Activated T-cell treated with anti-CD3 and anti-CD28 coated beads, Interleukin-2, amount 50 U/mL, for 48 hours (primary cell): ENCODE measurements around the gene MGP.

Experiments used
- DNase-seq, 2 experiments: peaks; one replicate each; pipeline ENCODE4 v3.0.0-alpha.2; 2020

The MGP gene

GRCh38 chr12:14885718-14886221, at the start of gene MGP:
Gene MGP, minus strand, starts transcription at chr12:14885854. Its CDS starts 63 bp downstream, at chr12:14885791.
- no peak for DNase-seq

DNA sequence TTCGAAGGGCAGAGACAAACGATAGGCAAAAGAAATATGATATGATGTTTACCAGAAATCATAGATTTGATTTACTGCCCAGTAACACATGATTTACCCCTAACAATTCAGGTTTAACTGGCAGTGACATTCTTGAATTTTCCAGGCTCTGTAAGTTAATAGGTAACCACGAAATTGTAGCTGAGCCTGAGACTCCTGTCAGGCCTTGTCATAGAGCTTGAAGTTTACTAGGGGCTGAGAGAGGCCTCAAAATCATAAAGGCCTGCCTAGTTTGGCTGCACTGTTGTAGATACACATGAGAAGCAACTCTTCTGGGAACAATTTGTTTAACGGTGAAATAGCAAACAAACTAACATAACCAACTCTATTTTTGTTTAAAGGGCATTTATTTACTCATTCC, 49.4 kb upstream of the MGP start:
- no peak for DNase-seq

DNA sequence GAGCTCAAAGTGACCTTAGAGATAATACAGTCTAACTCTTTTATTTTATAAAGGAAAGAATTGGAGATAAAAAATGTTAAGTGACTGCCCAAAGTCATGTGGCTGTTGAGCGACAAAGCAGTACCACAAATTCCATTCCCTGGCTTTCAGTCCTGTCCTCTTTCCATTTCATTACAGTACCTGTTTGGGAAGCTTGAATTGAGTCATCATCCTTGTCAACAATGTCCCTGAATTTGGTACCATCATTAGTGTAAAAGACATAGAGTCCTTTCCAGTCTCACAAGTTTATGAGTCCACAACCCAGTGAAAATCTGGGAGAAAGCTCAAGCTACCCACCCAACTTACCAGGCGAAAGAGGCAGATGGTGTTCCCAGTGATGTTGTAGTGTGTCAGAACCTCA, 48.9 kb upstream of the MGP start:
- no peak for DNase-seq

DNA sequence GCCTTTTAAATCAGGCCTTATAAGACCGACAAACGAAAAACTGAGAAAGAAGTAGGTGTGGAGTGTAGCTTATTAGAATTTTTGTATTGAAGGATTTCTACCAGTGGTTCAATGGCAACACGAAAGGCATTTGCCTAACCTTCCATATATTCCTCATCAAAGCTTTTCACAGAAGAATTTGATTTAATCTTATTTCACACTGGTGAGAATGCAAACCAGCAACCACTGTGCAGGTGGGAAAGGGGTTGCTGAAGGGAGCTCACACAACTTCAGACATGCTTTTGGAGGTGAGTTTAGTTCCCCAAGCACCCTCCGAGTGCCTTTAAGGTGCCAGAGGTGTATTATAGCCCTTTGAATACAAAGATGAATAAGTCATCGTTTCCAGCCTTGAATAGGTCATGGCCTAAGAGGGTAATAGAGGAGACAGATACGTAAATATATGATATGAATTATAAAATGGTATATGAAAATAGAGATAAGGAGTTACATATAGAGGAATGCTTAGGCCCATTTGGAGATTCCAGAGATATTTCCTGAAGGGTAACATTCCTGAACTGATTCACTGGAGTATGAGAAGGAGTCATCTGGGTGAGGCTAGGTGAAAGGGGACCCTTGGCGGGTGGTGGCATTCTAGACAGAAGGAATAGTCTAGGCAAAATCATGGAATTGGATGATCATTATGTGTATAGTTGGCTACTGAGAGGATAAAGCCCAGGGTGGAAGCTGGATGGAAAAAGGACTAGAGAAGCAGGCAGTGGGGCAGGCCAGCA, 46.3 kb upstream of the MGP start:
- no peak for DNase-seq

- DNase-seq: no peak
Observed at GRCh38 chr12:14931359-14931758, 45.7 kb upstream of the MGP start.

DNA sequence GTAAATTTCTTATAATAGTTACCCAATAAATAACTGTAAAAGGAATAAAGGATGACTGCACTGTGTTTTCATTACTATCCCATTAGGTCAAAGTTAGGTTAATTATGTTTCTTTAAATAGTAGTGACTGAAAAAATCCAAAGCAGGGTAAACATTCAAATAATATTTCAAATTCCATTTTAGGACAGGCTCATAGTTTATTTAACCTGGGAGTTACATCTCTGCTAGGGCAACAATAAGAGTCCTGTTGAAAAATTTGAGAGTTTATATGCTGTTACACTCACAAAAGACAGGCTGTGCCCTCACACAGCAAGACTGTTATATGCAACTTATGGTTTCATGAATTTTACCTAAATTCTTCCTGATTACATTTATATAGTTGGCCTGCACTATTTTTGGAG, 44.6 kb upstream of the MGP start:
- no peak for DNase-seq

GRCh38 chr12:14928931-14929330, 43.3 kb upstream of the MGP start:
- no peak for DNase-seq

DNA sequence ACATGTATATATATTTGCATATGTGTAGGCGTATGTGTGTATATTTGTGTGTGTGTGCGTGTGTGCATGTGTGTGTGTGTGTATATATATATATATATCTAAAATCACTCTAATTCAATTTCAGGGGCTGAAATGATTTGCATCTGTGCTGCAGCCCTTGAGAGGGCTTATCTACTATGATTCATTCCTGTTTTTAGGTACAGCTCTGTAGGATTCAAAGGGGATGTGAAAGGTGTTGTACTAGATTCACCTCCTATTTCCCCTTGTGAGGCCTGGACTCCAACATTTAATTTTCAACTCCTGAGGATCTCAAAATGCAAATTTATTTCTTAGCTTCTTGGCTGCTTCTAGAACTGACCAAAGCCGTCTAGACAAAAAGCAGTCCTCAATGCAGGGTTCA, 41.6 kb upstream of the MGP start:
- DNase-seq: no peak

DNA sequence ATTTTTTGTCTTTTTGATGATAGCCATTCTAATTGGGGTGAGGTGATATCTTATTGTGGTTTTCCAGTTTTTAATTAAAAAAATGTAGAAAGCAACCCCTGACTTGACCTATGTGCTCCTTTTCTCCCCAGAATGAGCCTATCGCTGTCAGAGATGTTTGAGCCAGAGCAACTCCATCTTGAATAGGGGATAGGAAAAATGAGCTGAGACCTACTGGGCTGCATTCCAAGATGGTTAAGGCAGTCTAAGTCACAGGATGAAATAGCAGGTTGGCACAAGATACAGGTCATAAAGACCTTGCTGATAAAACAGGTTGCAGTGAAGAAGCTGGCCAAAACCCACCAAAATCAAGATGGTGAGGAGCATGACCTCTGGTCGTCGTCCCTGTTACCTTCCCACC, 38.9 kb upstream of the MGP start:
- no peak for DNase-seq

GRCh38 chr12:14923944-14924343, 38.3 kb upstream of the MGP start:
- DNase-seq: no peak

DNA sequence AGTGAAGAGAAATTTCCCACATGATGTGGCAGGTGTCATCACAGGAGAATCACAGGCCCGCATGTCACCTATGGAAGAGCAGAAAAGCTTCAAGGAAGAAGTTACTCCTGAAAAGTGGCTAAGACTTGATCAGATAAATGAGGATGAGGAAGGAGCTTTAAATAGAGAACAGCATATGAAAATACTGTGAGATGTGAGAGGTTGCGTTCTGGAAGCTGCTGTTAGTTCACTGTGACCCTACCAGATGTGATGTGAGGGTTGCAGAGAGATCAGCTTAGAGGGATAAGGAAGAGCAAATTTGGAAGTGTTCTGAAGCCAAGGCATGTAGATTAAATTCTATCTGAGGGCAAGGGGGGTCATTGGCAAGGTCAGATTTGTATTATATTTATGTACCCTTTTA, 35.6 kb upstream of the MGP start:
- DNase-seq: no peak

- no peak for DNase-seq
Observed at GRCh38 chr12:14920475-14921126, 34.9 kb upstream of the MGP start.

DNA sequence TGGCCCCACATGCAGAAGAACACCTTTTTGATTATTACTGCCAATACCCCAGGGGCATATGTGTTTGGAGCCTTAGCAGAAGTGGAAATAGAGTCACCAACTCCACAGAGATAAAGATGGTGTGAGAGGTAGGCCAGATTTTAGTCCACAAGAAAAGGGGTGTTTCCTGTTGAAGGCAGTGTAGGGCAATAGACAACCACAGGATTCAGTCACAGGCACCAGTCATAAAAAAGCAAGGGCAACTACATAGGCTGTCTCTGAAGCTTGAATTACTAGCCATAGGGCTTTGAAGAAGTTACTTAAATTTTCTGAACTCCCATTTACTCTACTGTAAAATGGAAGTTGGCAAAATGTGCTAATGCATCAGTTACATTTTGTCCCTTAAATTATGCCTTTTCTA, 33.8 kb upstream of the MGP start:
- DNase-seq: no peak

GRCh38 chr12:14915736-14916135, 30.1 kb upstream of the MGP start:
- no peak for DNase-seq

DNA sequence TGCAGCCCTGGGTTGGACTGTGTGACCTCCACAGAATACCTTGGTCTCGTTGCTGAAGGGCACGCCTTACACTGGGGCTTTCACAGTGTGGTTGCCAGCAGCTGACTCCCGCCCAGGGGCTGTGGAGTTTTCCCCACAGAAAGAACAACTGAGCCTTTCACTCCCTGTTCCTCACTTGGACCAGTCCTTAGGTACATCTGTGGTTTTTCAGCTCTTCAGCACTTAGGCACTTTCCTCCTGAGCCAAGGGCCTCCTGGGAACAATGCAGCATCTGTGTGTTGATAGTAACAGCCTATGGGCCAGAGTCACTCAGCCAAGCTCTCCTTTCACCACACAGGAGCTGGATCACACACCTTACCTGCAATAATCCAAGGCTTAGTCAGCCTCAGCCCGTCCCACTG, 27.7 kb upstream of the MGP start:
- no peak for DNase-seq

DNA sequence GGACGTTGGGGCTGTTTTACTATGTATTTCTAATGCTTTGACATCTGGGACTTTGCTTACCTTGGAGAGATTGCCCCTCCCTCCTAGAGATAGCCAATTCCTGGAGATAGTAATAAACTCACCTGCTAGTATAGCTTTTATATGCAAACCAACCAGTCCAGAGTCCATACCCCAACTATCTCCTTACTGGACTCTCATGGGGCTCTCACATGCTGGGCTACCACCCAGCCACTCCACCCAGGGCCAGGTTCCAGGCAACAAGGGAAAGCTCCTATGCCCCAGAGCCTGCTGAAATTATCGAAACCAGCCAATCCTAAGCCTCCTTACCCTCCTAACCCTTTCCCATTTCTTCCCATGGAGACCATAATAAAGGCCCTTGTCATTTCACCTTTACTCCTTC, 25.5 kb upstream of the MGP start:
- no peak for DNase-seq

DNA sequence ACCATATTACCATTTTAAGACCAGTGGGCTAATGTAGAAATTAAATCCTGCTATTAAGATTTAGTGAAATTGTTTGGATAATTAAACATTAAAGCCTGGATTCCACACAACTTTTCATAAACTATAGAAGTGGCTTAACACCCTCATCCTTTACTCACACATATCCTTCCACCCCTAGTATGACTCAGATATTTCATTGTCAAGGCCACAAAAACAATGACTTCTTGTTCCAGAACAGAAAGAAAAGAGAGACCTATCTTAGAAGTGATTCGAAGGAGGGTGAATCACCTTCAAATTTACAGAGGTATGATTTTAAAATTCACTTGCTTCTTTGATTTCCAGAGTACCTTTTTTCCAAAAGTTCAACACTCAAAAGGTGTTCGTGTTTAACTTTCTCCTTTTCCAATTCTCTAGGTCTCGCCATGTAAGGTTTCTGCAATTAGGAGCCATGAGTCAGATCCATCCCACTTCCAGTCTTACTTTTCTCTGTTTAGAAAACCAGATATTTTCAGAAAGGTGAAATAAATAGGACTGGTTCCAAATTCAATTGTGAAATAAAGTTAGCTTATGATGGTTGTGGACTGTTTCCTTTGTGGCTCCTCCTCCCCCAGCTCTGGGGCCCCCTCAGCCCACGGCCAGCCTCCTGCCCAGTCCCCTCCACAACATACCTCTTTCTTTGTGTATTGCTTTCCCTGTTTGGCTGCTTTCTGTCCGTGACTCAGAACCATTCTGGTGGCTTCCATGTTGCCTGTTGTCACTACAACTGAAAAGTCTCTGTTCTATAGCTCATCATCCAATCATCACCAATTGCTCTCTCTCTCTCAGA, 24.6 kb upstream of the MGP start:
- peak; percentile 61 to 70 for DNase-seq

DNA sequence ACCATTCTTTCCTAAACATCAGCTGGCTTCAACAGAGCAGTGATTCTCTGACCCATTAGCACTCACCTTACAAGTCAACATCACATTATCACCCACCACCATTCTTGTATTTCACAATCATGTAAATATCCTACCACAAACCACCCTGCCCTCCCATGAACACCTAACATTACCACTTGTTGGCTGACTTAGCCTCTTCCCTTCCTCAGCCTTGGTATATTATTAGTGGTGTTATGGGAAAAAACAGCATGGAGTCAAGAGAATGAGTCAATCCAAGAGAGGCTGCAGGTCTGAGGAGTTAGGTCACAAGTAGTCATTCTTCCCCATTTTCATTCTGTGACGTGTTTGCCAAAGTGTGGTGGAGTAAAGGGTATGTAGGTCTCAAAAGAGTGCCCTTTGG, 22.3 kb upstream of the MGP start:
- DNase-seq: no peak

- no peak for DNase-seq
Observed at GRCh38 chr12:14906114-14906513, 20.5 kb upstream of the MGP start.

DNA sequence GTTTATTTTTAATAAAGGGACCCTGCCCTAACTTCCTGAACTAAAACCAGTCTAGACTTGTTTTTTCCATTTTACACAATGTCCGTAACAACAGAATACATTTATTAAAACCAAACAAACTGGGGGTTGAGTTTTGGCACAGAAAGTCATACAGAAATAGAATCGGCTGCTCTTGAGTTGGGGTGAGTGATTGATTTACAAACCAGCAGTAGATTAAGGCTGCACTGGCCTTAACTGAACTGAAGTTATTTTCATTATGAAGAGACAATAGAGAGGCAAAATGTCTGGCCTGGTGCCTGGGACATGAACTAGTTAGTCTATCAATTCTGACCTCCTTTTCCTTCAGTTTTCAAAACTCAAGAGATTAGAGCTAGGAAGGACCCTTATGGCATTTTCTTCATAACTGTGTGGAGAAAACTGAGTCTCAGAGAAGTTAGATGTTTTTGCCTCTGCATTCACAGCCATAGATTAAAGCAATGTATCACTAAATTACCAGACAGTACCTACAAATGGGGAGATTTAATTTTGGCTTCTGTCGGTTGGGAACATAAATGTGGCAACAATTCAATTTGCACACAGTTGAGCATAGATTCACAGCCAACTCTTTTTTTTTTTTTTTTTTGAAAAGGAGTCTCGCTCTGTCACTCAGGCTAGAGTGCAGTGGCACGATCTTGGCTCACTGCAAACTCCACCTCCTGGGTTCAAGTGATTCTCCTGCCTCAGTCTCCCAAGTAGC, 19.8 kb upstream of the MGP start:
- DNase-seq: no peak

DNA sequence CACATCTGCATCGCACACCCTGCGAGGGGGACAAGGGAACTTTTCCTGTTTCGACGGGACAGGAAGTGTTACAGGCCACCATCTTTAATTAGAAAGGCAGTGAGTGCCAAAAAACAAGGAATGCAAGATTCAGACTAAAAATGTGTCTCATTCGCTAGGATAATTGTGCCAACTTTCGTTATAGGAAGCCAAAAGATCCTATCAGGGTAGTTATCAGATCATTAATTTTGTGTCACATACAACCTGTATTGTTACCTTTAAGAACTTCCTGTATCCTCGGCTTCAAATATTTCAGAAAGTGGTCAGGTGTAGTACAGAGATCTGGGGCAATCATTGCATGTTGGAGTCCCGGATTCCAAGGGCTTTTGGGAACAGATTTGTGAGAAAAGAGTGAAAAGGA, 19.2 kb upstream of the MGP start:
- no peak for DNase-seq

- no peak for DNase-seq
Observed at GRCh38 chr12:14903386-14904098, 17.9 kb upstream of the MGP start.
